GM08714 (cell line): Measurements from ENCODE around the gene ZNF516.

ENCODE experiments used
- H3K4me3 ChIP-seq: fragments of 200-500 bp; sonication (Bioruptor generic); 2 replicates; pipeline ENCODE4 v1.5.1; 2014; ENCODE audit warnings: mild to moderate bottlenecking, low read length, inconsistent platforms
- ZNF274 ChIP-seq: IDR thresholded peaks from 2 replicates; pipeline ENCODE4 v1.6.1; 2012; ENCODE audit warnings: mild to moderate bottlenecking, low read depth, low read length

Gene ZNF516

GRCh38 chr18:76389716-76390115 is 105.3 kb downstream of the ZNF516 start:
- no peak for TF ChIP-seq ZNF274
- H3K4me3 ChIP-seq, result no peak overlapping the region

DNA sequence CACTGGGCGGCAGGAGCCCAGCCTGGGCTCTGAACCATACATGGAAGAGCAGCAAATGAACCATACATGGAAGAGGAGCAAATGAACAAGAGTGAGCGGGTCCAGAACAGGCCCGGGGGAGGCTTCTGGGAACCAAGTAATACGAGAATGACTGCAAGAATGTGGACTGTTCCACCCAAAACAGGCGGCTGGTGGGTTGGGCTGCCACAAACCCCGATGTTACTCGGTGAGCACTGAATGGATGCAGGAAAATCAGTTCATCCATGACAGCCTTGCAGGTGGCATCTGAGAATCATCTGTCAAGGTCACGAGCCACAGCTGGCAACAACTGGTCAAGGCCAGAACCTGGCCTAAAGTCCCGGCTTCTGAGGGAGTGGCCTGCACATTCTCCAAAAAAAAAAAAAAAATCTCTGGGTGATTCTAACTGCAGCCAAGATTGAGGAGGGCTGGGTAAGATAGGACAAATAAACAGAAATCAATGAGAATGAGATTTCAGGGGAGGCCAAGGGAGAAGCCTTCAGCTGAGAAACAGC is 106.1 kb downstream of the ZNF516 start:
- no peak for TF ChIP-seq ZNF274
- H3K4me3 ChIP-seq, result no peak overlapping the region

- H3K4me3 ChIP-seq, result no peak overlapping the region
- TF ChIP-seq ZNF274, result no peak
Measured at GRCh38 chr18:76388261-76388660, 106.8 kb downstream of the ZNF516 start.

DNA sequence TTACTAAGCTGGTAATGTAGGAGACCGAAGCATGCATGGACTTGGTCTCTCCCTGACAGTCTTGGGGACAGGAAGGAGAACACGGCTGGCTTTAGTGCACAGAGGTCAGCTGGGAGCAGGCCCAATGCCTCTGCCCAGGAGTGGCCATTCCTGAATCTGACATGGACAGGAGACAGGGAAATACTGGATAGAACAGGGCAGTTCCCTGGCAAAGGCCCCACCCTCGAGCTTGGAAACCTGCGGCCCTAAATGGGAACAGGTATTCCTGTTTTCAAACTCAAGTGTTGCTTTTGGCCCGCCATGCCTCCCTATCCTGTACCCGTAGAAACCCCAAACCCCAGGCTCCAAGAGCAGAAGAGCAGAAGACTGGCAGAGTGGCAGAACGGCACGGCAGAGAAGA is 107.4 kb downstream of the ZNF516 start:
- H3K4me3 ChIP-seq, result no peak overlapping the region
- no peak for TF ChIP-seq ZNF274

DNA sequence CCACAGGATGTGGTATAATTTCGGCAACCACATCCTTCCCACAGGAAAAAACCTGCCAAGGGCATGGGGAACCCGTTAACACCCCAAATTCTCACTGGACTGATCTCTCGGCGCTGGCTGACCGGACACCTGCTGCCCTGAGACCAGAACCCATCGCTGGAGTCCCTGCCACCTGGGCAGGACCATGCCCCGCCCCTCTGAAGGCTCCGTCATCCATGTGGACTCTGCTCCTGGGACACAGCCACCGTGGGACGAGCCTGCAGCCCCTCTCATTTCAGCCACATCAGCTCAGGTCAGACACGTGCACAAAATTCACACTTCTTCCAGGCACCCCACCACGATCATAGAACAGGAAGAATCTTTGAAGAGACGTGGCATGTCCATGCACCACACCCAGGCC is 108.2 kb downstream of the ZNF516 start:
- no peak overlapping the region for H3K4me3 ChIP-seq
- no peak for TF ChIP-seq ZNF274

DNA sequence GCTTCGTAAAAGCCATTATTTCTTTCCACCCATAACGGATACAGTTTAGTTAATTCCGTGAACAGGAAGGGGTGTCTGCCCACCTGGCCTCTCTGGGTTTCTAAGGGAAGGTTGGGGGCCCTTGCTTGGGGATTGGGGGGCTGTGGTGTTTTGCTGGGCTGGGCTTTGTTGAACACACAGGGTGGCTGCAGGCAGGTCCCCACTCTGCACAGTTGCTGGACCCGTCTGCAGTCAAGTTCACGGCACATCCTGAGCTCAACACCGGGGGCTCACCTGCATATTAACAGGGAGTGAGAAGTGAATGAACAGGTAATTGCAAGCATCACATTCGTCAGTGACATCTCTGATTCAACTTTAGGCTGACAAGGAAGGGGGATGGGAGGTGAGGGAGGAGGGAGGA is 109.0 kb downstream of the ZNF516 start:
- H3K4me3 ChIP-seq, result no peak overlapping the region
- TF ChIP-seq ZNF274, result no peak

DNA sequence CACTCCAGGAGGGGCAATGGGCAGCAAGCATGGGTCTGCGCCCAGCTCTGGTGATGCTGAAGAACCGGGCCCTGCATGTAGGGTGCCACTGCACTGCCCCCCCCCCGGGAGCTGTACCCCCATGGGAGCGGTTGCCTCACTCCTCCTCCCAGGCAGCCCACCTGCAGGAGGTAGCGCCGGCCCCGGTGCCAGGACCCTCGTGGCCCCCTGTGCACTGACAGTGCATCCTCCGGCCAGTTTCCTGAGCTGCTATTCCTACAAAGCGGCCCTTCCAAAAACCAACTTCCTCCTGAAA is 109.4 kb downstream of the ZNF516 start:
- no peak overlapping the region for H3K4me3 ChIP-seq
- no peak for TF ChIP-seq ZNF274

- TF ChIP-seq ZNF274, result no peak
- H3K4me3 ChIP-seq, result no peak overlapping the region
Measured at GRCh38 chr18:76384861-76385680, 110.0 kb downstream of the ZNF516 start.

DNA sequence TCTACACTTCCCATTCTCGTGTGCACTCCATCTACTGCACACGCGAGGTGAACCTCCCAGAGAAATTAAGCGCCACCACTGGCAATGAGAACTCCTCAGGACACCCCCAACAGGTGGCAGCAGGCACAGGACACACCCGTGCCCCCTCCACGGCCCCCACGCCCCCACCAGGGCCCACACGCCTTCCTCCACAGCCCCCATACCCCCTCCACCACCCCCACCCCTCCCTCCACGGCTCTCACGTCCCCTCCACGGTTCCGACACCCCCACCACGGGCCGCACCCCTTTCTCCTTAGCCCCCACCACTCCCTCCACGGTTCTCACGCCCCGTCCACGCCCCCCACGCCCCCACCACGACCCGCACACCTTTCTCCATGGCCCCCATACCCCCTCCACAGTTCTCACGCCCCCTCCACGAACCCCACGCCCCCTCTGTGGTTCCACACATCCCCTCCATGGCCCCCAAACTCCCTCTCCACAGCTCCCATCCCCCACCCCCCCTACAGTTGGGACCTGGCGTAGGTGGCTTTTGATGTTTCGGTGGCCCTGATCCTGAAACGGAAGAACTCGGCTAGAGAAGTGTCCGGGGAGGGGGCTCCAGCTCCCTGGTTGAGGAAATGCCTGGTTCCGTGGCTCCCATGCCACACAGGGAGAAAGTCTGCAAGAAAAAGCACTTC is 110.8 kb downstream of the ZNF516 start:
- no peak for TF ChIP-seq ZNF274
- H3K4me3 ChIP-seq, result no peak overlapping the region

- TF ChIP-seq ZNF274, result no peak
- no peak overlapping the region for H3K4me3 ChIP-seq
Measured at GRCh38 chr18:76383636-76384035, 111.4 kb downstream of the ZNF516 start.

- TF ChIP-seq ZNF274, result no peak
- no peak overlapping the region for H3K4me3 ChIP-seq
Measured at GRCh38 chr18:76382275-76382674, 112.8 kb downstream of the ZNF516 start.

DNA sequence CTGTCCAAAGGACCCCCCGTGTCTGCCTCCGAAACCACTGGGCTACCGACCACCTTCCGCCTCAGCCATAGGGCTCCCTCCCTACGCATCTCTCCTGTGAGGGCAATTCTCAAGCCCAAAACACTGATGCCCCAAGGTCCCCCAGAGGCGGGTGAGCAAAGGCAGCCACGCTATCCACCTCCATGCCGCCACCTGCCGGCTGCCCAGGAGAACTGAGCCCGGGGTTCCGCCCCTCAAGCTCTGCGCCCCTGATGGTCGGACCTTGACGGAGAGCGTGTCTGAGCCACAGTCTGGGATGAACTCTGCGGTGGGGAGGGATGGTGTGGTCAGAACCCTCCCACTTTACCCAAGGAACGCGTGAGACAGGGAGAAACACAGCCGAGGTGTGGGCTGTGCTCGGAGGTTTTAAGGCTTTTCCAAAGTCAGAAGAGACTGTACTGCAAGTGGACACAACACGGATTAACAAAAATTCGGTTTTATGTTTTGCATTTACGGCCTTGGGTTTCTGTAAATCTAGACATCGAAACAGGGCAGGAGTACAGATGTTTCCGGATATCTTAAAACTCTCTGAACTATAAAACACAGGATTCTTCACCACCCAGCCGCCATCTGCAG is 114.1 kb downstream of the ZNF516 start:
- no peak overlapping the region for H3K4me3 ChIP-seq
- no peak for TF ChIP-seq ZNF274

- no peak overlapping the region for H3K4me3 ChIP-seq
- TF ChIP-seq ZNF274, result no peak
Measured at GRCh38 chr18:76380127-76380729, 114.8 kb downstream of the ZNF516 start.
